ENCODE measurements around the gene CCDC106.

GRCh38 chr19:55666343-55667005 is 18.5 kb downstream of the CCDC106 start:
- TF ChIP-seq, protein P1, sequence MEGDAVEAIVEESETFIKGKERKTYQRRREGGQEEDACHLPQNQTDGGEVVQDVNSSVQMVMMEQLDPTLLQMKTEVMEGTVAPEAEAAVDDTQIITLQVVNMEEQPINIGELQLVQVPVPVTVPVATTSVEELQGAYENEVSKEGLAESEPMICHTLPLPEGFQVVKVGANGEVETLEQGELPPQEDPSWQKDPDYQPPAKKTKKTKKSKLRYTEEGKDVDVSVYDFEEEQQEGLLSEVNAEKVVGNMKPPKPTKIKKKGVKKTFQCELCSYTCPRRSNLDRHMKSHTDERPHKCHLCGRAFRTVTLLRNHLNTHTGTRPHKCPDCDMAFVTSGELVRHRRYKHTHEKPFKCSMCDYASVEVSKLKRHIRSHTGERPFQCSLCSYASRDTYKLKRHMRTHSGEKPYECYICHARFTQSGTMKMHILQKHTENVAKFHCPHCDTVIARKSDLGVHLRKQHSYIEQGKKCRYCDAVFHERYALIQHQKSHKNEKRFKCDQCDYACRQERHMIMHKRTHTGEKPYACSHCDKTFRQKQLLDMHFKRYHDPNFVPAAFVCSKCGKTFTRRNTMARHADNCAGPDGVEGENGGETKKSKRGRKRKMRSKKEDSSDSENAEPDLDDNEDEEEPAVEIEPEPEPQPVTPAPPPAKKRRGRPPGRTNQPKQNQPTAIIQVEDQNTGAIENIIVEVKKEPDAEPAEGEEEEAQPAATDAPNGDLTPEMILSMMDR (conservative IDR thresholded peaks at IDR 0.05 in 1 of 2, IDR thresholded peaks at IDR 0.05 in 1 of 2; ENCODE audit: extremely low read depth in 1 of 2, insufficient read depth in 1 of 2, low read depth in 1 of 2, low read length in 2 of 2) = no peak
- no peak for TF ChIP-seq EZH2 (IDR thresholded peaks at IDR 0.05; ENCODE audit: borderline replicate concordance, low read length)

Data from mammary epithelial cell (primary cell).